OCI-LY7 (cell line): ENCODE measurements around the gene INO80D. TPM values are rescaled to one million over a fixed set of nuclear protein-coding genes. Genes with fewer than 3 reads are reported as not detected.

ENCODE experiments used
- BruUV-seq: library from RNA; stranded (reverse); fragments of 400-500 nt; replicated peaks from 2 replicates; lab custom pipeline; 2021; lab: Mats Ljungman, UMichigan
- CTCF ChIA-PET: fragments of 300-600 bp; sonication (Branson Sonifier 250); formaldehyde crosslinking; loops from one replicate; lab custom pipeline; 2022; ENCODE audit warnings: antibody characterized with exemption; ENCODE audit not compliant: unreplicated experiment; lab: Charles Lee
- POLR2A ChIA-PET: fragments of 300-600 bp; sonication (Branson Sonifier 250); formaldehyde crosslinking; loops from one replicate; lab custom pipeline; 2022; ENCODE audit warnings: antibody characterized with exemption; lab: Charles Lee
- DNase-seq: peaks from one replicate; pipeline ENCODE4 v3.0.0-alpha.2; 2015; ENCODE audit warnings: low spot score
- H2AFZ ChIP-seq: fragments of 200-600 bp; sonication (generic), shearing (Covaris generic); 2 replicates; pipeline ENCODE4 v1.6.1; 2014; ENCODE audit warnings: mild to moderate bottlenecking, antibody characterized with exemption, low read length, moderate library complexity
- H3K27ac ChIP-seq: fragments of 200-600 bp; sonication (generic); 2 replicates; pipeline ENCODE4 v1.5.1; 2014; ENCODE audit warnings: mixed run types, low read depth, mild to moderate bottlenecking, moderate library complexity, low read length, inconsistent platforms; ENCODE audit not compliant: poor library complexity, severe bottlenecking
- H3K36me3 ChIP-seq: fragments of 200-600 bp; sonication (generic); 2 replicates; pipeline ENCODE4 v1.6.1; 2014; ENCODE audit warnings: mild to moderate bottlenecking, antibody characterized with exemption, low read length, moderate library complexity, mixed read lengths; ENCODE audit not compliant: insufficient read depth
- H3K4me1 ChIP-seq: fragments of 200-600 bp; sonication (generic); 2 replicates; pipeline ENCODE4 v1.5.1; 2014; ENCODE audit warnings: mild to moderate bottlenecking, low read length; ENCODE audit not compliant: insufficient read depth, poor library complexity, severe bottlenecking
- H3K4me2 ChIP-seq: fragments of 200-600 bp; sonication (generic); 2 replicates; pipeline ENCODE4 v1.6.1; 2014; ENCODE audit warnings: mild to moderate bottlenecking, low read length
- H3K4me3 ChIP-seq: fragments of 200-600 bp; sonication (generic); 2 replicates; pipeline ENCODE4 v1.5.1; 2014; ENCODE audit warnings: mild to moderate bottlenecking, low read depth, low read length; ENCODE audit not compliant: poor library complexity, severe bottlenecking
- H3K79me2 ChIP-seq: fragments of 200-600 bp; sonication (generic); 2 replicates; pipeline ENCODE4 v1.6.1; 2016; ENCODE audit warnings: low read depth, mild to moderate bottlenecking, low read length, moderate library complexity, mixed read lengths; ENCODE audit not compliant: insufficient read depth
- H3K9me2 ChIP-seq: fragments of 200-600 bp; sonication (generic); 2 replicates; pipeline ENCODE4 v1.6.1; 2016; ENCODE audit warnings: mild to moderate bottlenecking, low read length, mixed read lengths; ENCODE audit not compliant: insufficient read depth
- H3K9me3 ChIP-seq: fragments of 200-600 bp; sonication (generic); 2 replicates; pipeline ENCODE4 v1.6.1; 2014; ENCODE audit warnings: mild to moderate bottlenecking, mixed run types, low read length, mixed read lengths
- H4K20me1 ChIP-seq: fragments of 200-600 bp; sonication (generic); 2 replicates; pipeline ENCODE4 v1.6.1; 2014; ENCODE audit warnings: mild to moderate bottlenecking, antibody characterized with exemption, low read length, moderate library complexity, mixed read lengths; ENCODE audit not compliant: insufficient read depth
- EZH2phosphoT487 ChIP-seq: fragments of 200-600 bp; sonication (generic); IDR thresholded peaks from 2 replicates; pipeline ENCODE4 v1.6.1; 2018; ENCODE audit warnings: low read depth, borderline replicate concordance, mild to moderate bottlenecking, mixed run types, antibody characterized with exemption, low read length, moderate library complexity, mixed read lengths
- intact Hi-C: fragments of 100-400 bp; cut with micrococcal nuclease; formaldehyde crosslinking; loops from one replicate; pipeline ENCODE4 v1.10.0; 2022; ENCODE audit not compliant: unreplicated experiment
- small RNA-seq: library from RNA; depleted of rRNA; stranded (forward); fragments of <200 nt; gene quantifications from one replicate; pipeline ENCODE3, GENCODE V24; 2014
- total RNA-seq, 2 experiments: library from RNA; depleted of rRNA in 1 of 2; stranded (reverse); fragments of >200 nt in 1 of 2; shearing (Covaris generic) in 1 of 2; gene quantifications; 2 replicates each; pipeline ENCODE4 v1.2.3, GENCODE V29; 2014 to 2022
- TF ChIP-seq, protein P1 (sequence below): fragments of 200-600 bp; sonication (generic); conservative IDR thresholded peaks from 2 replicates; pipeline ENCODE4 v1.5.1; 2014; ENCODE audit warnings: mild to moderate bottlenecking, antibody characterized with exemption, low read length, moderate library complexity, mixed read lengths

INO80D gene
- total RNA-seq, 2 experiments from 2014 or later, result 14.2 to 21.6 TPM

DNA sequence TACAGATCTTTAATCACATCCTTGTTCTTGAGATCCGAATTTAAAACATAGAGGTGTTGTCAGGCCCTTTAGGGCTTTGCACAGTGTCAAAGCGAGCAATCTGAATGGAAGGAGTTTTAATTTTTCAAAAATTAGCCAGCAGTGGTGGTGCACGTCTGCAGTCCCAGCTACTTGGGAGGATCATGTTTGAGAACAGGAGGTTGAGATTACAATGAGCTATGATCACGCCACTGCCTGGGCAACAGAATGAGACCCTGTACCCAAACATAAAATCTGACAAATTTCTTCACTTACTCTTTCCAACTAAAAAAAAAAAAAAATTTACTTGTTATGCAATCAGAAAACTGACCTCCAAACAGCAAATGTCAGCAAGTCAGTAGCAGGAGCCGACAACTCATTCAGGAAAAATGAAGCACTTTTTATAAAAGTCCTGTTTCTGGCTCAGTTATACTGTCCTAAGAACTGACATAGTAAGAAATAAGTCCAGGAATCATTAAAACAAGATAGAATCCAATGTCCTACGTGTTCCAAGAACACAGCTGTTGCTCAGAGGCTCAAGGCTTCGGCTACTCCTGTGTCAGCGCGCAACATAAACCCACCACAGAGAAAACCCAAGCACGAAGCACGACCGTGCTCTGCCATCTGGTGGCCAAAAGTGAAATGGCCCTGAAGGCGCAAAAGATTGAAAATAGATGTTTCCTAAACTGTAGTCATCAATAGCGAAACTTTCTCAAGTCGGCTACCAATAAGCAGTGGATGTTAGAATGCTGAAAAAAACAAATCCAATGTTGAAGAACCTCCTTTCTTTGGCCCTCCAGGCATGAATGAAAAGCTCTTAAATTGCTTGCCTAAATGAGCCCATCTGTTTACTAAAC, 138.1 kb downstream of the INO80D start:
- CTCF ChIA-PET, result no interaction called here
- TF ChIP-seq, protein P1, sequence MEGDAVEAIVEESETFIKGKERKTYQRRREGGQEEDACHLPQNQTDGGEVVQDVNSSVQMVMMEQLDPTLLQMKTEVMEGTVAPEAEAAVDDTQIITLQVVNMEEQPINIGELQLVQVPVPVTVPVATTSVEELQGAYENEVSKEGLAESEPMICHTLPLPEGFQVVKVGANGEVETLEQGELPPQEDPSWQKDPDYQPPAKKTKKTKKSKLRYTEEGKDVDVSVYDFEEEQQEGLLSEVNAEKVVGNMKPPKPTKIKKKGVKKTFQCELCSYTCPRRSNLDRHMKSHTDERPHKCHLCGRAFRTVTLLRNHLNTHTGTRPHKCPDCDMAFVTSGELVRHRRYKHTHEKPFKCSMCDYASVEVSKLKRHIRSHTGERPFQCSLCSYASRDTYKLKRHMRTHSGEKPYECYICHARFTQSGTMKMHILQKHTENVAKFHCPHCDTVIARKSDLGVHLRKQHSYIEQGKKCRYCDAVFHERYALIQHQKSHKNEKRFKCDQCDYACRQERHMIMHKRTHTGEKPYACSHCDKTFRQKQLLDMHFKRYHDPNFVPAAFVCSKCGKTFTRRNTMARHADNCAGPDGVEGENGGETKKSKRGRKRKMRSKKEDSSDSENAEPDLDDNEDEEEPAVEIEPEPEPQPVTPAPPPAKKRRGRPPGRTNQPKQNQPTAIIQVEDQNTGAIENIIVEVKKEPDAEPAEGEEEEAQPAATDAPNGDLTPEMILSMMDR, result peak; percentile 97
- no peak for TF ChIP-seq EZH2phosphoT487
- Histone ChIP-seq H3K4me3 (no peak overlapping the region), H3K4me2 (no peak overlapping the region), H4K20me1 (no peaks in the 10 kb centered on the region), H2AFZ (no peak overlapping the region), H3K9me3 (no peaks in the 10 kb centered on the region), H3K36me3 (no peaks in the 10 kb centered on the region), H3K9me2 (no peaks in the 10 kb centered on the region), H3K79me2 (no peaks in the 10 kb centered on the region), H3K4me1 (no peaks in the 10 kb centered on the region), H3K27ac (no peak overlapping the region)
- peak; percentile 37 for DNase-seq
- BruUV-seq, result no TSS peak
- intact Hi-C loops, result no loop called here
- POLR2A ChIA-PET, result interaction anchor here (0.6 to 0.7 kb wide), 2 partner anchors 24 to 29 kb away, joined by 3 read pairs; no protein-coding TSS in a partner anchor

DNA sequence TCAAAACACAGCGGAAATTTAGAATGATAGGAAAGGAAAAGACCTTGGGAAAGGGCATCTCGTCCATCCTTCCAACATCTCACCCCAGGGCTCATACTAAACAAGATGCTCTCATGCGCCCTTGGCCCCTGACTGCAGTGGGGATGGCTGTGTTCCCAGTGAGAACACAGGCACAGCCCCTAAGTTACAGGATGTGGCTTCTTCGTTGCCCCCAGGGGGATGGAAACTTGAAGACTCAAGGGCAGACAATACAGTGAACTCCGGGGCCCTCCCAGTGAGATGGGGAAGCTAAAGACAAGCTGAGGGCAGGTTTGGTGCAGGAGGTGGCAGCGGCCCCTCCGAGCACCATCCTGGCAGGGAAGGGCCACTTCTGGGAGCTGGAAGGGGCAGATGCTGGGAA, 139.7 kb downstream of the INO80D start:
- no peaks in the 10 kb centered on the region for H3K9me2 ChIP-seq
- H3K27ac ChIP-seq, result no peak overlapping the region
- no peak for DNase-seq
- no peaks in the 10 kb centered on the region for H3K9me3 ChIP-seq
- H3K4me1 ChIP-seq, result no peaks in the 10 kb centered on the region
- no peak overlapping the region for H3K4me2 ChIP-seq
- TF ChIP-seq, protein P1, result no peak
- TF ChIP-seq EZH2phosphoT487, result no peak
- intact Hi-C loops, result no loop called here
- no TSS peak for BruUV-seq
- ChIA-PET POLR2A (interaction anchor here (0.6 to 0.9 kb wide), 2 partner anchors 24 to 1302 kb away, joined by 3 read pairs; no protein-coding TSS in a partner anchor), CTCF (no interaction called here)
- no peaks in the 10 kb centered on the region for H4K20me1 ChIP-seq
- H3K79me2 ChIP-seq, result no peaks in the 10 kb centered on the region
- H2AFZ ChIP-seq, result no peak overlapping the region
- no peaks in the 10 kb centered on the region for H3K36me3 ChIP-seq
- no peak overlapping the region for H3K4me3 ChIP-seq

Small RNA genes lying within 50 kb of the gene (small RNA-seq; reads per million reads assigned to genes)
- not detected for gene RF00006
- not detected for gene RF00019

Other genes starting within 250 kb of the INO80D start
- 73.4 and 81.9 TPM in 2 replicates for gene NDUFS1, start 73.3 kb upstream of the INO80D start, total RNA-seq (2014; rRNA removed; shearing (Covaris generic))
- 110 and 116 TPM in 2 replicates for gene NDUFS1, start 73.3 kb upstream of the INO80D start, total RNA-seq (2022)
- 883 and 1,168 TPM in 2 replicates for gene EEF1B2, start 73.7 kb upstream of the INO80D start, total RNA-seq (2014; rRNA removed; shearing (Covaris generic))
- 1,062 and 1,084 TPM in 2 replicates for gene EEF1B2, start 73.7 kb upstream of the INO80D start, total RNA-seq (2022)
- gene ZDBF2, start 188.5 kb upstream of the INO80D start, total RNA-seq (2014; rRNA removed; shearing (Covaris generic)), result 13.9 and 14.0 TPM in 2 replicates
- gene ZDBF2, start 188.5 kb upstream of the INO80D start, total RNA-seq (2022), result 37.0 and 44.3 TPM in 2 replicates